Measurements from ENCODE around the gene ZBTB9.

The ZBTB9 gene

DNA sequence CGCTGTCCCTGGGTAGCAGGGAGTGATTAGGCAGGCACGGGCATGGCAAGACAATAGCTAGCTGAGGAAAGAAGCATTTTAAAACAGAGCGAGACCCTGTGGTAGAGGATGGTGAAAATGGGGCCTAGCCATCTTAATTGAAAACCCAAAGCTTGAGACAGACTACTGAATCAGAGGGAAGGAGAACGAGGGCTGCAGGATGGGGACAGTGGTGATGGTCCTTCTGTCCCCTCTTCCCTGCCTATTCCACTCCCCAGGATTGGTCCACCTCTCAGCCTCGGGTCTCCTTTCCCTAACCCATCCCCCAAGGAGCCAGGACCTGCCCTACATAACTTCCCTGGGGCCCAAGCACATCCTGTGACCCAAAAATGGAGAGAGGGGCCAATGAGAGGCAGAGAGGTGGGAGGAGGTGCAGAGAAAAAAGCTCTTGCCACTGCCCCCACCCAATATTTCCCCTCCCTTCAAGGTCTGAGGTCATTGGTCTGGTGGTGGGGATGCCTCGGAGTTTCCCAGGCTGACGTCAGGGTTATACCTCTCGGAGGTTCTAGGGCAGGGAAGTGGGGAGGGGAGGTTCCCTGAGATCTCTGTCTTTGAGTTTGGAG, 35.6 kb upstream of the ZBTB9 start:
- DNase-seq (ENCODE audit: low spot score) = no peak
- no peak for FAIRE-seq

- no peak for DNase-seq (ENCODE audit: low spot score)
- no peak for FAIRE-seq
Measured at GRCh38 chr6:33419580-33420490, 34.5 kb upstream of the ZBTB9 start, which contains the start of gene SYNGAP1. Gene SYNGAP1, plus strand, starts transcription at chr6:33420065. Its CDS starts 200 bp downstream, at chr6:33420265.

- FAIRE-seq = no peak
- no peak for DNase-seq (ENCODE audit: low spot score)
Measured at GRCh38 chr6:33420491-33421343, 33.7 kb upstream of the ZBTB9 start.

DNA sequence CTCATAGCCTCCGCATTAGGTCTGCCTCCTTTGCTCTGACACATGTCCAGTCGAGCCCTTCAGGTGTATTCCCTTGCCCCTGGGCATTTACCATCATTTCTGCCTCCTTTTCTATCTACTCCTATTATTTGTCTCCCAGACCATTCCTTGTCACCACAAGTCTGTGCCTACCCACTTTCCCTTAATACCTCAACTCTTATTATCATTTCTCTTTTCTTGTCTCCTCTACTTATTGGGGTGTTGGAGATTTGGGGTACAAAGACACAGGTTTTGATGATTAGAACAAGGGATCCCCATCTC, 33.1 kb upstream of the ZBTB9 start:
- DNase-seq (ENCODE audit: low spot score) (no peak), FAIRE-seq (no peak)

GRCh38 chr6:33423777-33424176, 30.6 kb upstream of the ZBTB9 start:
- DNase-seq (ENCODE audit: low spot score) (no peak), FAIRE-seq (no peak)

- no peak for DNase-seq (ENCODE audit: low spot score)
- FAIRE-seq = no peak
Measured at GRCh38 chr6:33424855-33425667, 29.3 kb upstream of the ZBTB9 start.

GRCh38 chr6:33425668-33426577, 28.5 kb upstream of the ZBTB9 start:
- FAIRE-seq = peak; percentile 20

GRCh38 chr6:33426590-33427511, 27.5 kb upstream of the ZBTB9 start:
- no peak for DNase-seq (ENCODE audit: low spot score)
- FAIRE-seq = no peak

More at GRCh38 chr6:33425668-33426577, 28.5 kb upstream of the ZBTB9 start:
- peak; percentile 88 for DNase-seq (ENCODE audit: low spot score)

GRCh38 chr6:33427585-33428223, 26.7 kb upstream of the ZBTB9 start:
- DNase-seq (ENCODE audit: low spot score) = peak; percentile 55
- no peak for FAIRE-seq

GRCh38 chr6:33428224-33428965, 26.0 kb upstream of the ZBTB9 start:
- peak; percentile 52 for DNase-seq (ENCODE audit: low spot score)
- FAIRE-seq = no peak

DNA sequence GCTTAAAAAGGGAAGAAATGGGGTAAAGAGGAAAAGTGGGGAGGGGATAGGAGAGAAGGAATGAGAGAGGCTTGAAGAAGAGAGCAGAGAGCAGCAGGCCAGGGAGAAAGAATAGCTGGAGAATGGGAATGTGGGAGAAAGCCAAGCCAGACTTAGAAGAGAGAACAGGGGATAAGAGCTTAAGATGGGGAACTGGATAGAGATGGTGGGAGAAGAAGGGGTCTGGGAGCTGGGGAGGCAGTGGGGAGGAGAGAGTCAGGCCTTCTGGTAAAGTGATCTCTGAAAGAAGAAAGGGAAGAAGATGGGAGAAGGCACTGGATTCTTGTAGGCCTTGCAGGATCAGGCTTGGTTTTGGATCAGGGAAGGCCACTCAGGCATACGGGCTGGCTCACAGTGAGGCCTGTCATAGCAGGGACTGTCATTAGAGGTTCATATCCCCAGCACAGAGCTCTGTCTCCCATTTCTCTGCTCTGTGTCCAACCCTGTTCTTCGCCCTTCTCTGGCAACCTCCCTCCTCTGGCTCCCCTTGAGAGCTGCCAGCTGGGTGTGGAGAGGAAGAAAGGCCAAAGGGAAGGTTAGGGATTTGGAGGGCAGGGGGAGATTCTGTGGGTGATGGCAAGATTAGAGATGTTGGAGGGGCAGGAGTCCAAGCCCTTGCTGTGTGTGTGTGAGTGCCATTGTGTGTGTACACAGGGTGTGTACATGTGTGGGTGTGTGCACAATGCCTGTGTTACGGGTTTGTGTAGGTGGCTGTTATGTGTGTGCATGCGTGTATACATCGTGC, 25.2 kb upstream of the ZBTB9 start:
- DNase-seq (ENCODE audit: low spot score) (no peak), FAIRE-seq (no peak)

- no peak for FAIRE-seq
- DNase-seq (ENCODE audit: low spot score) = no peak
Measured at GRCh38 chr6:33429750-33430052, 24.7 kb upstream of the ZBTB9 start.

- DNase-seq (ENCODE audit: low spot score) (no peak), FAIRE-seq (no peak)
Measured at GRCh38 chr6:33430334-33430733, 24.0 kb upstream of the ZBTB9 start.

DNA sequence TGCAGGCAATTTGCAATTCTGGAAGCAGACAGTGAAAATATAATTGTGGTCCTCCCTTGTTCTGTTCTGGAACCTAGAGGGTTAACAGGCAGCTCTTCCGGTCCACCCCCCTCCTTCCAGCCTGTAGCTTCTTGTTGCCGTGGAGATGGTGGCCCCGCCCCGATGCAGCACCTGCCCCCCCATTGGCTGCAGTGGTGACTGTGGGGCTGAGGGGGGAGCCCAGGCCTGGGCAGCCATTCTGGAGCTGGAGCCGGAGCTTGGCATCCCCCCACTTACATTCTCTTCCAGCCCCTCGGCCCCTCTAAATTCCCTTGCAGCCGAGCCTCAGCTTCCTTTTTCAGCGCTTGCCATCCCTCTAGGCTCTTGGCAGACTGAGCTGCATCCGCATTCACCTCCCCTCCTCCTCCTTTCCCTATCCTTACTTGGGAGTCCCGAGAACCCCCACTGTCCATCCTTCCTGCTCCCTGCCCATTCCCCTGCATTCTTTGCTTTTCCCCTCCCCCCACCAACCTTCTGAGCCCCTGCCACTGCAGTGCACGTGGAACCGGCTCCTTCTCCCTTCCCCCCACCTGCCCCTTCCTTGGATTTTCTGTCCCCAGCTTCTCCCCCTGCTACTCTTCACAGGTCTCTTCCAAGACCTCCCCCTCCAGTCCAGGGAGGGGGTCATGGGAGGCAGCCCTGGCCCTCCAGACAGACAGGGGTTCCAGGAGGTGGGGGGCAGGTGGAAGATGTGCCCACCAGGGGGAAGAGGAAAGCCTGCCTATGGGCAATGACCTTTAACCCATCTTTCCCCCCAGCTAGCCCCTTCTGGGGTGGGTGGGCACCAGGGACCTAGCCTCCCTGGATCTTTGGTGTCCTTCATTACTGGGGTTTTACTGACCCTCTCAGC, 23.1 kb upstream of the ZBTB9 start:
- FAIRE-seq (no peak), DNase-seq (ENCODE audit: low spot score) (peak; percentile 87)

- DNase-seq (ENCODE audit: low spot score) = no peak
- FAIRE-seq = no peak
Measured at GRCh38 chr6:33431880-33432541, 22.4 kb upstream of the ZBTB9 start.

- FAIRE-seq (no peak), DNase-seq (ENCODE audit: low spot score) (no peak)
Measured at GRCh38 chr6:33432546-33432945, 21.8 kb upstream of the ZBTB9 start.
